Measurements from ENCODE around the gene TRAF2. TPM values are rescaled to one million over a fixed set of nuclear protein-coding genes. Genes with fewer than 3 reads are reported as not detected.

The TRAF2 gene
- total and polyA plus RNA-seq, 2 donors (not counting 1 experiment from before 2014, with no cell fraction given) = 25.5 to 54.5 TPM

- Mint-ChIP-seq H3K4me3 (no peak overlapping the region), H3K27me3 (no peaks in the 10 kb centered on the region), H3K27ac (peak overlapping the region; percentile 75), H3K9me3 (ENCODE audit: insufficient read depth) (no peaks in the 10 kb centered on the region), H3K4me1 (peaks cover 45% of the 10 kb centered on the region)
- peaks cover 36% of the 10 kb centered on the region for H4K20me1 ChIP-seq (ENCODE audit: control insufficient read depth, insufficient read depth, low read length, poor library complexity, severe bottlenecking)
- no peaks in the 10 kb centered on the region for H3K9me3 ChIP-seq (ENCODE audit: control extremely low read depth in 1 of 3, control insufficient read depth in 2 of 3, insufficient read depth in 1 of 3, low read length in 2 of 3)
- H3K36me3 ChIP-seq (replicated peaks in 1 of 2; ENCODE audit: control extremely low read depth in 1 of 2, control insufficient read depth in 1 of 2, extremely low read depth in 1 of 2, insufficient read depth in 2 of 2, low read length in 1 of 2) = peaks cover 0 to 58% of the 10 kb centered on the region in 2 experiments
- peak overlapping the region; percentile 79 for H3K4me2 ChIP-seq (replicated peaks; ENCODE audit: low read depth, low read length, poor library complexity, severe bottlenecking)
- H3K79me2 ChIP-seq (ENCODE audit: control insufficient read depth, insufficient read depth, low read length) = peaks cover 71% of the 10 kb centered on the region
- ATAC-seq (ENCODE audit: low read depth) (no peak), DNase-seq (no peak)
- intact Hi-C loops (cut with micrococcal nuclease) = loop anchor here (5.0 kb wide), 1 partner anchor 56 kb away; the partner anchor contains the start of gene PHPT1
- no peak for TF ChIP-seq EZH2 (IDR thresholded peaks at IDR 0.05; ENCODE audit: borderline replicate concordance, insufficient read depth, low read depth, low read length, poor library complexity, severe bottlenecking)
- TF ChIP-seq, protein P1, sequence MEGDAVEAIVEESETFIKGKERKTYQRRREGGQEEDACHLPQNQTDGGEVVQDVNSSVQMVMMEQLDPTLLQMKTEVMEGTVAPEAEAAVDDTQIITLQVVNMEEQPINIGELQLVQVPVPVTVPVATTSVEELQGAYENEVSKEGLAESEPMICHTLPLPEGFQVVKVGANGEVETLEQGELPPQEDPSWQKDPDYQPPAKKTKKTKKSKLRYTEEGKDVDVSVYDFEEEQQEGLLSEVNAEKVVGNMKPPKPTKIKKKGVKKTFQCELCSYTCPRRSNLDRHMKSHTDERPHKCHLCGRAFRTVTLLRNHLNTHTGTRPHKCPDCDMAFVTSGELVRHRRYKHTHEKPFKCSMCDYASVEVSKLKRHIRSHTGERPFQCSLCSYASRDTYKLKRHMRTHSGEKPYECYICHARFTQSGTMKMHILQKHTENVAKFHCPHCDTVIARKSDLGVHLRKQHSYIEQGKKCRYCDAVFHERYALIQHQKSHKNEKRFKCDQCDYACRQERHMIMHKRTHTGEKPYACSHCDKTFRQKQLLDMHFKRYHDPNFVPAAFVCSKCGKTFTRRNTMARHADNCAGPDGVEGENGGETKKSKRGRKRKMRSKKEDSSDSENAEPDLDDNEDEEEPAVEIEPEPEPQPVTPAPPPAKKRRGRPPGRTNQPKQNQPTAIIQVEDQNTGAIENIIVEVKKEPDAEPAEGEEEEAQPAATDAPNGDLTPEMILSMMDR (IDR thresholded peaks at IDR 0.05) = no peak
- ChIA-PET CTCF (interaction anchor here (0.6 to 1.8 kb wide), 5 partner anchors 22 to 432 kb away, joined by 3 to 8 read pairs (median 4); partner anchors contain the start of gene AJM1), POLR2A (interaction anchor here (1.4 to 3.2 kb wide), 2 partner anchors 13 to 17 kb away, joined by 7 to 23 read pairs; partner anchors contain the start of gene TRAF2)
- no peak overlapping the region for H3K9ac ChIP-seq (ENCODE audit: low read length)
- H2AFZ ChIP-seq (ENCODE audit: insufficient read depth, low read depth, low read length, poor library complexity, severe bottlenecking) = no peak overlapping the region
- WGBS (ENCODE audit: insufficient coverage) = 93% methylated on average over 8 of the region's 12 CpGs
- no peak overlapping the region for H3K4me3 ChIP-seq (ENCODE audit: control extremely low read depth in 1 of 5, extremely low read depth in 1 of 5, insufficient read depth in 1 of 5, low read depth in 2 of 5, low read length in 4 of 5)
- peaks cover 24 to 38% of the 10 kb centered on the region in 2 donors for H3K4me1 ChIP-seq (ENCODE audit: control insufficient read depth in 2 of 2, insufficient read depth in 2 of 2, low read length in 2 of 2)
- H3K27me3 ChIP-seq (replicated peaks in 1 of 4; ENCODE audit: control extremely low read depth in 1 of 4, control insufficient read depth in 3 of 4, insufficient read depth in 4 of 4, low read length in 3 of 4) = no peaks in the 10 kb centered on the region
- H3K27ac ChIP-seq (ENCODE audit: low read length in 2 of 2) = peak overlapping the region; percentile 90 to 96
These were observed 16.8 kb downstream of the TRAF2 start for GRCh38 chr9:136903041-136903554.

DNA sequence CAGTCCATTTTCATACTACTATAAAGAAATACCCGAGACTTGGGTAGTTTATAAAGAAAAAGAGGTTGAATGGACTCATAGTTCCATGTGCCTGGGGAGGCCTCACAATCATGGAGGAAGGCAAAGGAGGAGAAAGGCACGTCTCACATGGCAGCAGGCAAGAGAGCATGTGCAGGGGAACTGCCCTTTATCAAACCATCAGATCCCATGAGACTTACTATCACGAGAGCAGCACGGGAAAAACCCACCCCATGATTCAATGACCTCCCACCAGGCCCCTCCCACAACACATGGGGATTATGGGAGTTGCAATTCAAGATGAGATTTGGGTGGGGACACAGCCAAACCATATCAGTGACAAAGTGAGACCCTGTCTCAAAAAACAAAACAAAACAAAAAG lies 19.9 kb downstream of the TRAF2 start:
- H3K4me3 Mint-ChIP-seq = no peak overlapping the region
- TF ChIP-seq, protein P1 (IDR thresholded peaks at IDR 0.05) = no peak
- DNase-seq (no peak), ATAC-seq (ENCODE audit: low read depth) (no peak)
- no peaks in the 10 kb centered on the region for H3K27me3 Mint-ChIP-seq
- no peaks in the 10 kb centered on the region for H3K9me3 Mint-ChIP-seq (ENCODE audit: insufficient read depth)
- Histone ChIP-seq H3K9ac (ENCODE audit: low read length) (no peak overlapping the region), H3K4me3 (ENCODE audit: control extremely low read depth in 1 of 5, extremely low read depth in 1 of 5, insufficient read depth in 1 of 5, low read depth in 2 of 5, low read length in 4 of 5) (no peak overlapping the region), H3K4me2 (replicated peaks; ENCODE audit: low read depth, low read length, poor library complexity, severe bottlenecking) (no peak overlapping the region), H3K9me3 (ENCODE audit: control extremely low read depth in 1 of 3, control insufficient read depth in 2 of 3, insufficient read depth in 1 of 3, low read length in 2 of 3) (no peaks in the 10 kb centered on the region), H3K27me3 (replicated peaks in 1 of 4; ENCODE audit: control extremely low read depth in 1 of 4, control insufficient read depth in 3 of 4, insufficient read depth in 4 of 4, low read length in 3 of 4) (no peaks in the 10 kb centered on the region), H3K79me2 (ENCODE audit: control insufficient read depth, insufficient read depth, low read length) (peaks cover 46% of the 10 kb centered on the region), H3K27ac (ENCODE audit: low read length in 2 of 2) (no peak overlapping the region), H2AFZ (ENCODE audit: insufficient read depth, low read depth, low read length, poor library complexity, severe bottlenecking) (no peak overlapping the region), H4K20me1 (ENCODE audit: control insufficient read depth, insufficient read depth, low read length, poor library complexity, severe bottlenecking) (peaks cover 23% of the 10 kb centered on the region), H3K4me1 (ENCODE audit: control insufficient read depth in 2 of 2, insufficient read depth in 2 of 2, low read length in 2 of 2) (peaks cover 21 to 25% of the 10 kb centered on the region in 2 donors), H3K36me3 (replicated peaks in 1 of 2; ENCODE audit: control extremely low read depth in 1 of 2, control insufficient read depth in 1 of 2, extremely low read depth in 1 of 2, insufficient read depth in 2 of 2, low read length in 1 of 2) (peaks cover 0 to 54% of the 10 kb centered on the region in 2 experiments)
- CTCF ChIA-PET = no interaction called here
- peaks cover 32% of the 10 kb centered on the region for H3K4me1 Mint-ChIP-seq
- H3K27ac Mint-ChIP-seq = peak overlapping the region; percentile 56
- WGBS (ENCODE audit: insufficient coverage) = no CpG with 5 or more reads among the region's 4 CpGs
- POLR2A ChIA-PET = no interaction called here
- intact Hi-C loops (cut with micrococcal nuclease) = no loop called here
